ENCODE measurements around the gene NSG1.

Gene NSG1

DNA sequence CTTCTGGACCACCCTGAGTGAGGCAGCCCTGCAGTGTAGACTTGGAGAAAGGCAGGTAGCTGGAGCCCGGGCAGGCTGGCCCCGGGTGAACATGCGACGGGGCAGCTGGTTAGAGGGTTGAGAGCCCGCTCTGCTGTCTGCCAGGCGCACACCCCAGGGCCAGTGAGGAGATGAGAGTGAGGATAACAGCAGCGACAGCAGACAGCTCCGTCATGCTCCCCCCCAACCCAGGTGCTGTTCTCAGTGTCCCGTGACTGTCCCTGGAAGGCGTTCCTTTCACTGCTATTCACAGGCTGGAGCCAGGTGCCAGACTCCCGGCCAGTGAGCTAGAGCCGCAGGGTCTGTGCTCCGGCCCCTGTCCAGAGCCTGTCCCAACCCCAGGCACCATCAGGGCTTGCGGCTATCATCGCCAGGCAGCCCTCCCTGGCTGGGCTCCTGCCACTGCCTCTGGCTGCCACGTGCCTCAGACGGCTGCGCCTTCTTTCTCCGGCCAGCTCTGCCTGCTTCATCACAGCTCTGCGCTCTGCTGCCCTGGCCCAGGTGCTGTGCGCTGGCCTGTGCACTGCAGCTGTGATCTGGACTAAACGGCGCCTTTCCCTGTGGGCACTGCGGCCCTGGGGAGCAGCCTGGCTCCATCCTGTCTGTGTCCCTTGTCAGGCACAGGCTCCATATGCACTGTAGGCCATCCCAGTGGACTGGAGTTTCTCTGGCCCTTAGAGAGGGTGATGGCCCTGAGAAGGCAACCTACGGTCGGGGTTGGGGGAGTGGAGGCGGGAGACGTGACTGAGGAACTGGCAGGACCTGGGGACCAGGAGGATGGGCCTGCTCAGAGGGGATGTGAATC lies 19.8 kb downstream of the NSG1 start:
- Histone ChIP-seq H3K9me3 (replicated peaks; ENCODE audit: insufficient read depth, low read length) (no peaks in the 10 kb centered on the region), H3K9ac (ENCODE audit: low read length) (no peak overlapping the region), H3K36me3 (replicated peaks; ENCODE audit: insufficient read depth, low read length) (no peaks in the 10 kb centered on the region), H3F3A (ENCODE audit: insufficient read depth, low read length) (no peaks in the 10 kb centered on the region), H3K4me3 (ENCODE audit: low read length) (no peak overlapping the region), H3K4me2 (ENCODE audit: low read depth, low read length) (no peak overlapping the region), H3K79me2 (ENCODE audit: low read length) (no peaks in the 10 kb centered on the region), H3K9me2 (replicated peaks; ENCODE audit: insufficient read depth, low read length) (no peaks in the 10 kb centered on the region), H3K4me1 (ENCODE audit: low read length) (no peaks in the 10 kb centered on the region), H2AFZ (ENCODE audit: low read length) (no peak overlapping the region), H3K27me3 (replicated peaks; ENCODE audit: insufficient read depth, low read length) (peaks cover 4% of the 10 kb centered on the region; the same call in 1 of the 2 replicates), H3K27ac (ENCODE audit: low read length) (no peak overlapping the region), H4K20me1 (ENCODE audit: insufficient read depth, low read length) (no peaks in the 10 kb centered on the region)
- DNase-seq: no peak
- TF ChIP-seq EZH2phosphoT487 (IDR thresholded peaks at IDR 0.05; ENCODE audit: low read length) (no peak), EZH2 (optimal IDR thresholded peaks at IDR 0.05; ENCODE audit: low read depth, low read length) (no peak)

GRCh38 chr4:4407299-4408131 lies 20.6 kb downstream of the NSG1 start:
- Histone ChIP-seq H3K27ac (ENCODE audit: low read length) (no peak overlapping the region), H3K36me3 (replicated peaks; ENCODE audit: insufficient read depth, low read length) (no peaks in the 10 kb centered on the region), H4K20me1 (ENCODE audit: insufficient read depth, low read length) (no peaks in the 10 kb centered on the region), H3K4me2 (ENCODE audit: low read depth, low read length) (no peak overlapping the region), H3K4me1 (ENCODE audit: low read length) (no peaks in the 10 kb centered on the region), H3F3A (ENCODE audit: insufficient read depth, low read length) (no peaks in the 10 kb centered on the region), H3K79me2 (ENCODE audit: low read length) (no peaks in the 10 kb centered on the region), H3K27me3 (replicated peaks; ENCODE audit: insufficient read depth, low read length) (peaks cover 4% of the 10 kb centered on the region; the same call in 1 of the 2 replicates), H3K9ac (ENCODE audit: low read length) (no peak overlapping the region), H3K9me2 (replicated peaks; ENCODE audit: insufficient read depth, low read length) (no peaks in the 10 kb centered on the region), H2AFZ (ENCODE audit: low read length) (no peak overlapping the region), H3K9me3 (replicated peaks; ENCODE audit: insufficient read depth, low read length) (no peaks in the 10 kb centered on the region), H3K4me3 (ENCODE audit: low read length) (no peak overlapping the region)
- TF ChIP-seq EZH2 (optimal IDR thresholded peaks at IDR 0.05; ENCODE audit: low read depth, low read length) (no peak), EZH2phosphoT487 (IDR thresholded peaks at IDR 0.05; ENCODE audit: low read length) (no peak), CTCF (IDR thresholded peaks at IDR 0.05; ENCODE audit: low read length) (no peak)
- DNase-seq: no peak

- Histone ChIP-seq H3K4me2 (ENCODE audit: low read depth, low read length) (no peak overlapping the region), H4K20me1 (ENCODE audit: insufficient read depth, low read length) (no peaks in the 10 kb centered on the region), H3K9me2 (replicated peaks; ENCODE audit: insufficient read depth, low read length) (no peaks in the 10 kb centered on the region), H3K36me3 (replicated peaks; ENCODE audit: insufficient read depth, low read length) (no peaks in the 10 kb centered on the region), H3K27me3 (replicated peaks; ENCODE audit: insufficient read depth, low read length) (peaks cover 4% of the 10 kb centered on the region; the same call in 1 of the 2 replicates), H3K9ac (ENCODE audit: low read length) (no peak overlapping the region), H3K4me1 (ENCODE audit: low read length) (no peaks in the 10 kb centered on the region), H3K79me2 (ENCODE audit: low read length) (no peaks in the 10 kb centered on the region), H3F3A (ENCODE audit: insufficient read depth, low read length) (no peaks in the 10 kb centered on the region), H3K4me3 (ENCODE audit: low read length) (no peak overlapping the region), H3K9me3 (replicated peaks; ENCODE audit: insufficient read depth, low read length) (no peaks in the 10 kb centered on the region), H3K27ac (ENCODE audit: low read length) (no peak overlapping the region), H2AFZ (ENCODE audit: low read length) (no peak overlapping the region)
- TF ChIP-seq EZH2 (optimal IDR thresholded peaks at IDR 0.05; ENCODE audit: low read depth, low read length) (no peak), EZH2phosphoT487 (IDR thresholded peaks at IDR 0.05; ENCODE audit: low read length) (no peak), CTCF (IDR thresholded peaks at IDR 0.05; ENCODE audit: low read length) (no peak)
- DNase-seq: no peak
Observed at GRCh38 chr4:4408132-4408523, 21.2 kb downstream of the NSG1 start.

All from MM.1S (cell line).